Measurements from ENCODE around the gene BCLAF3. TPM values are rescaled to one million over a fixed set of nuclear protein-coding genes. Genes with fewer than 3 reads are reported as not detected.

BCLAF3 gene
- total and polyA plus RNA-seq, 3 donors from 2014 or later, result 5.7 to 10.7 (median 7.7) TPM

- H3K9me3 ChIP-seq, result no peaks in the 10 kb centered on the region
- intact Hi-C loops (cut with DNase I; ENCODE audit: low total_unique reads), result no loop called here
- H3K4me1 ChIP-seq, result no peaks in the 10 kb centered on the region
- no peak overlapping the region for H3K4me3 ChIP-seq
- DNase-seq, result no peak
- TF ChIP-seq POLR2A (IDR thresholded peaks at IDR 0.05) (no peak), CTCF (IDR thresholded peaks at IDR 0.05) (no peak)
- WGBS, 2 donors, result 84 to 91% methylated on average over 3 of the region's 3 CpGs
- no peak overlapping the region for H3K27ac ChIP-seq
- H3K36me3 ChIP-seq (ENCODE audit: low read depth, missing control alignments), result no peaks in the 10 kb centered on the region
- H3K27me3 ChIP-seq, result no peaks in the 10 kb centered on the region
These were observed 4.3 kb downstream of the BCLAF3 start for GRCh38 chrX:19986531-19986930.

- intact Hi-C loops (cut with DNase I; ENCODE audit: low total_unique reads), result no loop called here
- WGBS, 2 donors, result 92 to 100% methylated on average over 1 to 2 of the region's 2 CpGs
- DNase-seq, result no peak
- TF ChIP-seq POLR2A (IDR thresholded peaks at IDR 0.05), result no peak
- TF ChIP-seq CTCF (IDR thresholded peaks at IDR 0.05), result no peak
- Histone ChIP-seq H3K4me1 (no peaks in the 10 kb centered on the region), H3K27me3 (no peaks in the 10 kb centered on the region), H3K9me3 (no peaks in the 10 kb centered on the region), H3K27ac (no peak overlapping the region), H3K4me3 (no peak overlapping the region), H3K36me3 (ENCODE audit: low read depth, missing control alignments) (no peaks in the 10 kb centered on the region)
These were observed 8.9 kb downstream of the BCLAF3 start for GRCh38 chrX:19981947-19982346.

- H3K4me1 ChIP-seq, result no peaks in the 10 kb centered on the region
- H3K4me3 ChIP-seq, result no peak overlapping the region
- TF ChIP-seq CTCF (IDR thresholded peaks at IDR 0.05) (no peak), POLR2A (IDR thresholded peaks at IDR 0.05) (no peak)
- H3K9me3 ChIP-seq, result no peaks in the 10 kb centered on the region
- H3K27ac ChIP-seq, result no peak overlapping the region
- H3K27me3 ChIP-seq, result no peaks in the 10 kb centered on the region
- no peaks in the 10 kb centered on the region for H3K36me3 ChIP-seq (ENCODE audit: low read depth, missing control alignments)
- intact Hi-C loops (cut with DNase I; ENCODE audit: low total_unique reads), result no loop called here
- no peak for DNase-seq
These were observed 15.0 kb downstream of the BCLAF3 start for GRCh38 chrX:19975845-19976244.

GRCh38 chrX:19972984-19973383 lies 17.9 kb downstream of the BCLAF3 start:
- Histone ChIP-seq H3K27ac (no peak overlapping the region), H3K4me1 (no peaks in the 10 kb centered on the region), H3K9me3 (no peaks in the 10 kb centered on the region), H3K4me3 (no peak overlapping the region), H3K36me3 (ENCODE audit: low read depth, missing control alignments) (no peaks in the 10 kb centered on the region), H3K27me3 (no peaks in the 10 kb centered on the region)
- TF ChIP-seq CTCF (IDR thresholded peaks at IDR 0.05) (no peak), POLR2A (IDR thresholded peaks at IDR 0.05) (no peak)
- DNase-seq, result no peak
- intact Hi-C loops (cut with DNase I; ENCODE audit: low total_unique reads), result no loop called here

- intact Hi-C loops (cut with DNase I; ENCODE audit: low total_unique reads), result no loop called here
- Histone ChIP-seq H3K27me3 (no peaks in the 10 kb centered on the region), H3K27ac (no peak overlapping the region), H3K9me3 (no peaks in the 10 kb centered on the region), H3K36me3 (ENCODE audit: low read depth, missing control alignments) (no peaks in the 10 kb centered on the region), H3K4me1 (no peaks in the 10 kb centered on the region), H3K4me3 (no peak overlapping the region)
- whole genome bisulfite sequencing, 2 donors, result 86 to 90% methylated on average over 3 to 6 of the region's 6 CpGs
- TF ChIP-seq POLR2A (IDR thresholded peaks at IDR 0.05) (no peak), CTCF (IDR thresholded peaks at IDR 0.05) (no peak)
- no peak for DNase-seq
These were observed 22.6 kb downstream of the BCLAF3 start for GRCh38 chrX:19968276-19968675.
